CD4-positive, CD25-positive, alpha-beta regulatory T cell (primary cell): ENCODE results near the gene INMT. TPM values are rescaled to one million over a fixed set of nuclear protein-coding genes. Genes with fewer than 3 reads are reported as not detected.

Experiments
- ATAC-seq, 2 donors: fragments of 150-1000 bp; cut with Tn5 transposase; one replicate each; pipeline ENCODE4 v1.10.0; 2021; ENCODE audit warnings: low read depth in 2 of 2, moderate number of reproducible peaks in 2 of 2, moderate library complexity in 1 of 2
- DNase-seq, 3 donors: peaks; one replicate each; pipeline versions ENCODE4 v3.0.0 to v3.0.0-alpha.2; 2012 to 2022; ENCODE audit warnings: mixed read lengths in 1 of 3
- H3K27ac ChIP-seq: one replicate; pipeline ENCODE4 v1.7.0; 2013; ENCODE audit warnings: mild to moderate bottlenecking, low read length; ENCODE audit not compliant: insufficient read depth, poor library complexity, severe bottlenecking
- H3K27me3 ChIP-seq: one replicate; pipeline ENCODE4 v1.7.0; 2013; ENCODE audit warnings: low read length; ENCODE audit not compliant: control insufficient read depth, insufficient read depth
- H3K36me3 ChIP-seq: one replicate; pipeline ENCODE4 v1.7.0; 2013; ENCODE audit warnings: mild to moderate bottlenecking, low read length, moderate library complexity; ENCODE audit not compliant: control insufficient read depth, insufficient read depth
- H3K4me1 ChIP-seq: 2 replicates; pipeline ENCODE4 v1.7.0; 2013; ENCODE audit warnings: mild to moderate bottlenecking, low read length; ENCODE audit not compliant: insufficient read depth, control insufficient read depth, poor library complexity, severe bottlenecking
- H3K4me3 ChIP-seq: one replicate; pipeline ENCODE4 v1.7.0; 2013; ENCODE audit warnings: low read depth, mild to moderate bottlenecking, low read length, moderate library complexity
- H3K9me3 ChIP-seq, 2 experiments: 1 replicate in 1 of 2; 2 replicates in 1 of 2; pipeline ENCODE4 v1.7.0; 2013; ENCODE audit warnings: low read length in 2 of 2, mild to moderate bottlenecking in 1 of 2, moderate library complexity in 1 of 2; ENCODE audit not compliant: control insufficient read depth in 2 of 2
- H3K27ac Mint-ChIP-seq, 3 donors: one replicate each; pipeline ENCODE4 v1.8.0; 2020 to 2022; ENCODE audit warnings: mild to moderate bottlenecking in 3 of 3, mixed read lengths in 3 of 3, moderate library complexity in 2 of 3
- H3K27me3 Mint-ChIP-seq: one replicate; pipeline ENCODE4 v1.8.0; 2022; ENCODE audit warnings: mild to moderate bottlenecking, mixed read lengths
- H3K36me3 Mint-ChIP-seq: one replicate; pipeline ENCODE4 v1.8.0; 2020; ENCODE audit warnings: mixed read lengths
- H3K4me1 Mint-ChIP-seq, 4 donors: one replicate each; pipeline ENCODE4 v1.8.0; 2020 to 2022; ENCODE audit warnings: mixed read lengths in 4 of 4, mild to moderate bottlenecking in 1 of 4
- H3K4me3 Mint-ChIP-seq, 4 donors: one replicate each; pipeline ENCODE4 v1.8.0; 2020 to 2022; ENCODE audit warnings: mild to moderate bottlenecking in 4 of 4, mixed read lengths in 4 of 4, moderate library complexity in 3 of 4
- H3K9me3 Mint-ChIP-seq, 7 donors: one replicate each; pipeline ENCODE4 v1.8.0; 2020 to 2022; ENCODE audit warnings: mixed read lengths in 7 of 7, mild to moderate bottlenecking in 3 of 7, moderate library complexity in 2 of 7
- polyA plus RNA-seq, 4 donors: library from polyadenylated mRNA; unstranded; fragments of 300-500 nt; fragmentation: Illumina TruSeq; gene quantifications; one replicate each; pipeline ENCODE4 v1.2.3, GENCODE V29; 2021
- total RNA-seq: library from RNA; stranded (reverse); gene quantifications from one replicate; pipeline ENCODE4 v1.2.3, GENCODE V29; 2022

The INMT gene
- total and polyA plus RNA-seq, 5 donors from 2014 or later = 0.14 to 0.16 TPM; not detected in 3

DNA sequence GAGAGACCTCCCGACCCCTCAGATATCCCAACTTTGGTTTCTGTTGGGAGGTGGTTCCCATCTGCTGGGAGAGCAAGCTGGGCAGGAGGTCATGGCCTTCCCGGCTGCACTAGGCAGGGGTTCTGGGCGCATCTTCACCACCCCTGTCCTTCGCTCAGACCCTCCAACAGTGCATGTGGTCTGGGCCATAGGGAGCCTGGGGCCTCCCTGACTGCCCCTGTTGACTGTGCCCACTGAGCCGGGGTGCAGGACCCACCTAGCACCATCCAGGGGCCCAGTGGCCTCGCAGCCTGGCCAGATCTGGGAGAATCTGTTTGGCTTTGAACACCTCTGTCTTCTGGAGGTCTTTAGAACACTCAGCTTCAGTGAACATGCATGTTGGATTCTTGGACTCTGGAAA, 18.7 kb upstream of the INMT start:
- no peak for DNase-seq
- no peaks in the 10 kb centered on the region for H3K36me3 ChIP-seq
- Mint-ChIP-seq H3K27me3 (no peaks in the 10 kb centered on the region), H3K36me3 (no peaks in the 10 kb centered on the region), H3K4me1 (peaks cover 19 to 74% (median 31%) of the 10 kb centered on the region in 4 donors), H3K27ac (no peak overlapping the region), H3K4me3 (no peak overlapping the region), H3K9me3 (peaks cover 0 to 1% (median 0%) of the 10 kb centered on the region in 7 donors)
- H3K4me1 ChIP-seq = peaks cover 31% of the 10 kb centered on the region
- no peak for ATAC-seq
- H3K27me3 ChIP-seq = no peaks in the 10 kb centered on the region
- no peak overlapping the region for H3K27ac ChIP-seq
- no peaks in the 10 kb centered on the region for H3K9me3 ChIP-seq
- no peak overlapping the region for H3K4me3 ChIP-seq

GRCh38 chr7:30733691-30734090, 18.2 kb upstream of the INMT start:
- Mint-ChIP-seq H3K36me3 (no peaks in the 10 kb centered on the region), H3K27ac (peak overlapping the region in 2 of 3 donors; percentile 31 to 47), H3K27me3 (no peaks in the 10 kb centered on the region), H3K4me1 (peaks cover 18 to 74% (median 31%) of the 10 kb centered on the region in 4 donors), H3K4me3 (no peak overlapping the region), H3K9me3 (peaks cover 0 to 1% (median 0%) of the 10 kb centered on the region in 7 donors)
- no peak for ATAC-seq
- no peaks in the 10 kb centered on the region for H3K27me3 ChIP-seq
- H3K27ac ChIP-seq = no peak overlapping the region
- DNase-seq = no peak
- H3K9me3 ChIP-seq = no peaks in the 10 kb centered on the region
- H3K36me3 ChIP-seq = no peaks in the 10 kb centered on the region
- peaks cover 31% of the 10 kb centered on the region for H3K4me1 ChIP-seq
- H3K4me3 ChIP-seq = no peak overlapping the region

- ATAC-seq (no peak), DNase-seq (no peak)
- Mint-ChIP-seq H3K27ac (peak overlapping the region; percentile 47 to 89 (median 88)), H3K4me3 (no peak overlapping the region), H3K36me3 (no peaks in the 10 kb centered on the region), H3K27me3 (no peaks in the 10 kb centered on the region), H3K4me1 (peaks cover 16 to 74% (median 29%) of the 10 kb centered on the region in 4 donors), H3K9me3 (peaks cover 0 to 1% (median 0%) of the 10 kb centered on the region in 7 donors)
- Histone ChIP-seq H3K4me3 (no peak overlapping the region), H3K27me3 (no peaks in the 10 kb centered on the region), H3K36me3 (no peaks in the 10 kb centered on the region), H3K4me1 (peaks cover 34% of the 10 kb centered on the region), H3K9me3 (no peaks in the 10 kb centered on the region), H3K27ac (no peak overlapping the region)
These were observed 17.4 kb upstream of the INMT start for GRCh38 chr7:30734497-30734896.

GRCh38 chr7:30735631-30736030, 16.3 kb upstream of the INMT start:
- Histone ChIP-seq H3K27me3 (no peaks in the 10 kb centered on the region), H3K36me3 (no peaks in the 10 kb centered on the region), H3K4me1 (peaks cover 41% of the 10 kb centered on the region), H3K27ac (no peak overlapping the region), H3K9me3 (no peaks in the 10 kb centered on the region), H3K4me3 (no peak overlapping the region)
- Mint-ChIP-seq H3K27me3 (no peaks in the 10 kb centered on the region), H3K4me3 (no peak overlapping the region), H3K4me1 (peaks cover 12 to 74% (median 26%) of the 10 kb centered on the region in 4 donors), H3K27ac (peak overlapping the region in 2 of 3 donors; percentile 23 to 88), H3K9me3 (peaks cover 0 to 1% (median 0%) of the 10 kb centered on the region in 7 donors), H3K36me3 (no peaks in the 10 kb centered on the region)
- no peak for DNase-seq
- no peak for ATAC-seq

- DNase-seq = no peak
- H3K9me3 Mint-ChIP-seq = peaks cover 0 to 1% (median 0%) of the 10 kb centered on the region in 7 donors
- no peaks in the 10 kb centered on the region for H3K27me3 Mint-ChIP-seq
- Histone ChIP-seq H3K9me3 (no peaks in the 10 kb centered on the region), H3K4me3 (no peak overlapping the region), H3K36me3 (no peaks in the 10 kb centered on the region), H3K27me3 (no peaks in the 10 kb centered on the region), H3K4me1 (peaks cover 39% of the 10 kb centered on the region), H3K27ac (no peak overlapping the region)
- no peak for ATAC-seq
- peaks cover 12 to 73% (median 25%) of the 10 kb centered on the region in 4 donors for H3K4me1 Mint-ChIP-seq
- no peaks in the 10 kb centered on the region for H3K36me3 Mint-ChIP-seq
- no peak overlapping the region for H3K4me3 Mint-ChIP-seq
- H3K27ac Mint-ChIP-seq = peak overlapping the region in 1 of 3 donors; percentile 67
These were observed 15.6 kb upstream of the INMT start for GRCh38 chr7:30736291-30736690.

- H3K27ac Mint-ChIP-seq = peak overlapping the region; percentile 94 to 99 (median 95)
- peaks cover 12 to 60% (median 28%) of the 10 kb centered on the region in 4 donors for H3K4me1 Mint-ChIP-seq
- H3K27me3 ChIP-seq = no peaks in the 10 kb centered on the region
- peak overlapping the region; percentile 65 for H3K4me3 ChIP-seq
- H3K27ac ChIP-seq = peak overlapping the region; percentile 66
- H3K36me3 Mint-ChIP-seq = no peaks in the 10 kb centered on the region
- DNase-seq = peak in 2 of 3 donors; percentile 45 to 66
- peak; percentile 58 to 68 for ATAC-seq
- H3K4me1 ChIP-seq = peaks cover 38% of the 10 kb centered on the region
- peak overlapping the region; percentile 13 to 76 (median 68) for H3K4me3 Mint-ChIP-seq
- peaks cover 0 to 1% (median 0%) of the 10 kb centered on the region in 7 donors for H3K9me3 Mint-ChIP-seq
- no peaks in the 10 kb centered on the region for H3K36me3 ChIP-seq
- H3K9me3 ChIP-seq = no peaks in the 10 kb centered on the region
- no peaks in the 10 kb centered on the region for H3K27me3 Mint-ChIP-seq
These were observed 13.7 kb upstream of the INMT start for GRCh38 chr7:30738026-30738915.

- Mint-ChIP-seq H3K4me1 (peaks cover 12 to 60% (median 30%) of the 10 kb centered on the region in 4 donors), H3K27ac (peak overlapping the region in 2 of 3 donors; percentile 94 to 95), H3K27me3 (no peaks in the 10 kb centered on the region), H3K9me3 (no peaks in the 10 kb centered on the region), H3K4me3 (no peak overlapping the region), H3K36me3 (no peaks in the 10 kb centered on the region)
- Histone ChIP-seq H3K9me3 (no peaks in the 10 kb centered on the region), H3K4me1 (peaks cover 38% of the 10 kb centered on the region), H3K4me3 (no peak overlapping the region), H3K27ac (peak overlapping the region; percentile 66), H3K27me3 (no peaks in the 10 kb centered on the region), H3K36me3 (no peaks in the 10 kb centered on the region)
- DNase-seq (no peak), ATAC-seq (no peak)
These were observed 12.2 kb upstream of the INMT start for GRCh38 chr7:30739691-30740090.
